Progenitor cell of endocrine pancreas (in vitro differentiated cells): Measurements from ENCODE around the gene CHCHD3. TPM values are rescaled to one million over a fixed set of nuclear protein-coding genes. Genes with fewer than 3 reads are reported as not detected.

ENCODE experiments used
- DNase-seq: peaks from one replicate; pipeline ENCODE4 v3.0.0; 2021; ENCODE audit warnings: low spot score; ENCODE audit not compliant: unreplicated experiment
- H3K27ac Mint-ChIP-seq: 2 replicates; pipeline ENCODE4 v1.8.0; 2021; ENCODE audit warnings: mild to moderate bottlenecking, moderate library complexity, mixed read lengths
- H3K27me3 Mint-ChIP-seq: 2 replicates; pipeline ENCODE4 v1.8.0; 2021; ENCODE audit warnings: mixed read lengths
- H3K36me3 Mint-ChIP-seq: 2 replicates; pipeline ENCODE4 v1.8.0; 2022; ENCODE audit warnings: mixed read lengths; ENCODE audit not compliant: insufficient read depth
- H3K4me1 Mint-ChIP-seq: 2 replicates; pipeline ENCODE4 v1.8.0; 2021; ENCODE audit warnings: low read depth, mixed read lengths
- H3K4me3 Mint-ChIP-seq: 2 replicates; pipeline ENCODE4 v1.8.0; 2021; ENCODE audit warnings: low read depth, mild to moderate bottlenecking, moderate library complexity, mixed read lengths
- H3K9me3 Mint-ChIP-seq: 2 replicates; pipeline ENCODE4 v1.8.0; 2021; ENCODE audit warnings: low read depth, mixed read lengths
- CTCF ChIP-seq: fragments of 200-600 bp; sonication (generic); IDR thresholded peaks from one replicate; pipeline ENCODE4 v1.5.0; 2021; ENCODE audit warnings: antibody characterized with exemption, mild to moderate bottlenecking; ENCODE audit not compliant: unreplicated experiment
- total RNA-seq: library from RNA; stranded (reverse); gene quantifications from 2 replicates; pipeline ENCODE4 v1.2.1, GENCODE V29; 2021

CHCHD3 gene
- total RNA-seq, 1 donor from 2014 or later = 67.3 TPM

DNA sequence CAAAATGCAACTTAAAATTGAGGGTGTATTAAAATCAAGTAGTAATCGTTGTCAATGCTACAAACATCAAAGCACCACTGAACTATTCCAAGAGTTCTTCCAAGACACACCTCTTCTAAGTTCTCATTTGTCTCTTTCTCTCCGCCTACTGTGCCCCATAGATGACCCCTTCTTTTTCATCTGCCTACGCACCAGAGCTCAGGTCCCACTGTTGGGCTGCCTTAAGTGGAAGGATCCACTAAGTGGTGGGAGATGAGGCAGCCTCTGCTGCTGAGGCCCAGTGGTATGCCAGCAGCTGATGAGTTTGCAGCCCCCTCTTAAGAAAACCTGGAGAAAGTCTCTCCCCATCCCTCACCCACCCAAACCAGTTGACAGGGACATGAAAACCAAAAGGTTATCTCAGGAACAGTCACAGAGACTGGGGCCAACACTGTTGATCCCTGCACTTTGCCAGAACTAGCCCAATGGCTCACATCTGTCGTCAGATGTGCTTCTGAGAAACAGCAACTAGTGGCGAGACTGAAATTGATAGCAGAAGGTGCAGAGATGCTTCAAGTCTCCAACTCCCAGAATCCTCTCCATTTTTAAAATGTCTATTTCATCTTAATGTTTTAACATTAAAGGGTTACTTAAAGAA lies 88.4 kb downstream of the CHCHD3 start:
- Mint-ChIP-seq H3K27me3 (no peaks in the 10 kb centered on the region), H3K36me3 (peaks cover 3% of the 10 kb centered on the region), H3K9me3 (no peaks in the 10 kb centered on the region), H3K27ac (no peak overlapping the region), H3K4me1 (peaks cover 23% of the 10 kb centered on the region), H3K4me3 (no peak overlapping the region)
- no peak for TF ChIP-seq CTCF
- no peak for DNase-seq

GRCh38 chr7:132991615-132992587 lies 90.0 kb downstream of the CHCHD3 start:
- no peak overlapping the region for H3K27ac Mint-ChIP-seq
- H3K4me1 Mint-ChIP-seq = peaks cover 20% of the 10 kb centered on the region
- peaks cover 6% of the 10 kb centered on the region for H3K9me3 Mint-ChIP-seq
- DNase-seq = no peak
- no peak overlapping the region for H3K4me3 Mint-ChIP-seq
- no peak for TF ChIP-seq CTCF
- no peaks in the 10 kb centered on the region for H3K27me3 Mint-ChIP-seq
- peaks cover 8% of the 10 kb centered on the region for H3K36me3 Mint-ChIP-seq

DNA sequence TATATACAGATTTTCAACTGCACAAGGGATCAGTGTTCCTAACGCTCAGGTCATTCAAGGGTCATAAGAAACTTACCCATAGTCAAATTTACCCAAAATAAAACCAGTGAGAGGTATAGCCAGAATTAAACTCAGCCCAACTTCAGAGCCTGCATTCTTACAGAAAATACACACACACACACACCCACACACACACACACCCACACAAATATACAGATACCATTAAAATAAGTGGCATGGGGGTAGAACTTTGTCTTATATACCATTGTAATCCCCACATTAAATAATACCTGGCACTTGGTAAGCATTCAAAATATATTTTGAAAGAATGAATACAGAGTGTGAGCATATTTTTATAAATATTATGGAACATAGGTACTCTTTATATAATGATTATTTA lies 93.8 kb downstream of the CHCHD3 start:
- Mint-ChIP-seq H3K27me3 (no peaks in the 10 kb centered on the region), H3K36me3 (peaks cover 16% of the 10 kb centered on the region), H3K9me3 (peaks cover 10% of the 10 kb centered on the region), H3K4me3 (no peak overlapping the region), H3K27ac (no peak overlapping the region), H3K4me1 (peaks cover 11% of the 10 kb centered on the region)
- no peak for DNase-seq
- TF ChIP-seq CTCF = no peak

DNA sequence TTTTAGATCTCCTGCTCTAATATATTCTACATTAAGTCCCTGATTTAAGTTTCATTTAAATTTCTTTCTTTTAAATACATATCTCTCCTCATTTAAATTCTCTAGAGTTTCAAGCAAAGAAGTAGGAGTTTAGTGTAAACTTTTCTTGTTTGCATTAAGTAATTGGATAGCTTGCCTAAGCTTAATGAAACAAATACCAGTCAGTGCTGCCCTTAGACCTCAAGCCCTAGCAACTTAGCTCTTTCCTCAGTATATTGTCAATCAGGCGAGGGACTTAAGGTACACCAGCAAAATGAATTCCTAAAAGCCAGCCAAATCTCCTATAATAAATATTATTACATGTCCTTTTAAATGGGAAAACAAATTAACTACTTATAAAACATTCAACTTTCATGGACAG lies 101.5 kb downstream of the CHCHD3 start:
- no peaks in the 10 kb centered on the region for H3K27me3 Mint-ChIP-seq
- no peak for DNase-seq
- H3K27ac Mint-ChIP-seq = no peak overlapping the region
- H3K4me3 Mint-ChIP-seq = no peak overlapping the region
- no peak for TF ChIP-seq CTCF
- peaks cover 4% of the 10 kb centered on the region for H3K4me1 Mint-ChIP-seq
- peaks cover 6% of the 10 kb centered on the region for H3K36me3 Mint-ChIP-seq
- no peaks in the 10 kb centered on the region for H3K9me3 Mint-ChIP-seq

DNA sequence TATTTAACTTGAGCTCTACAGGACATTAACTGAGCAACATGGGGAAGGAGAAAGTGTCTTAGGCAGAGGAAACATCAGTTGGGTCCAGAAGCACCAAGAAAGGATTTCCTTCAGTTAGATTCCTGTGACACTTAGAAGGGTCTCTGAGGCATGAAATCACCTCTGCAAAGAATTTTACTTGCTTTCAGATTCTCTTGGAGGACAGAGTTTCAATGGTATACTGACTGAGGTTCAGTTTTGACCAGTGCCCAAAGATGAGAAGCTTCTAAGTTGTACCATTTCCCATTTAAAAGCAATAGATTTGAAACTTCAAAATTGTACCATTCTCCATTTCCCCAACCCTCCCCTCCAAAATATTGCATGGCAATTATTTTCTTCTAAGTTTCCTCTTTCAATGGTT lies 102.4 kb downstream of the CHCHD3 start:
- H3K9me3 Mint-ChIP-seq = no peaks in the 10 kb centered on the region
- H3K4me1 Mint-ChIP-seq = peaks cover 4% of the 10 kb centered on the region
- DNase-seq = no peak
- no peak overlapping the region for H3K27ac Mint-ChIP-seq
- no peaks in the 10 kb centered on the region for H3K27me3 Mint-ChIP-seq
- peaks cover 6% of the 10 kb centered on the region for H3K36me3 Mint-ChIP-seq
- no peak for TF ChIP-seq CTCF
- no peak overlapping the region for H3K4me3 Mint-ChIP-seq
